Stimulated activated CD8-positive, alpha-beta memory T cell treated with anti-CD3 and anti-CD28 coated beads, Interleukin-15, amount 100 ng/mL, for 4 hours (primary cell): Measurements from ENCODE around the gene DICER1.

Experiments
- DNase-seq, 2 donors: peaks; one replicate each; pipeline ENCODE4 v3.0.0-alpha.2; 2020; ENCODE audit warnings: low read depth in 2 of 2

The DICER1 gene

GRCh38 chr14:95039259-95039992 is 117.9 kb downstream of the DICER1 start:
- DNase-seq = no peak

- DNase-seq = no peak
These were observed 118.6 kb downstream of the DICER1 start for GRCh38 chr14:95038521-95039250.

- DNase-seq = no peak
These were observed 120.1 kb downstream of the DICER1 start for GRCh38 chr14:95037273-95037672.
